B cell (primary cell): Measurements from ENCODE around the gene MLH3.

Source experiments
- EZH2 ChIP-seq: IDR thresholded peaks from 2 replicates; pipeline ENCODE4 v1.6.1; 2012; ENCODE audit warnings: borderline replicate concordance, low read depth, mild to moderate bottlenecking, moderate library complexity, low read length; ENCODE audit not compliant: insufficient read depth, poor library complexity, severe bottlenecking
- TF ChIP-seq, protein P1 (sequence below): fragments of 200-600 bp; IDR thresholded peaks from one replicate; pipeline ENCODE4 v1.8.0; 2022; ENCODE audit warnings: antibody characterized with exemption, mild to moderate bottlenecking

DNA sequence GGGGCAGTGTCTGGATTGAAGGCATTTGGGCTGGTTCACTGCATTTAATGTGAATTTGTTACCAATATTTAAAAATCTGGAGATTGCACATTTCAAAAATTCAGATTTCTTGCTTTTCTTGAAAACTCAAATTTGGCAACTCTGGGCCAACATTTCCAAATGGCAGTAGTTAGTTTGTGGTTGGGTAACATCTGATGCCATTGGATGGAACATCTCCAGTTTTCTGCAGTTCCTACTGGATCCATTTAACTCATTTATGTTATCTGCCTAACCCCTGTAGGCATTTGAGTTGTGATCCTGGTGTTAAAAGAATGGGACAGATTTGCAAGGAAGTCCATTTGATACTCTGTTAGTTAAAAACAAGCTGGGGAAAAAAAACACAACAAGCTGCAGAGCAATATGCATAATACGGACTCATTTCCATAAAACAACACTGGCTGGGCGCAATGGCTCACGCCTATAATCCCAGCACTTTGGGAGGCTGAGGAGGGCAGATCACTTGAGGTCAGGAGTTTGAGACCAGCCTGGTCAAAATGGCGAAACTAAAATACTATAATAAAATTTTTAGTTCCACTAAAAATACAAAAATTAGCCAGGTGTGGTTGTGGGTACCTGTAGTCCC lies 40.7 kb downstream of the MLH3 start:
- TF ChIP-seq, protein P1, sequence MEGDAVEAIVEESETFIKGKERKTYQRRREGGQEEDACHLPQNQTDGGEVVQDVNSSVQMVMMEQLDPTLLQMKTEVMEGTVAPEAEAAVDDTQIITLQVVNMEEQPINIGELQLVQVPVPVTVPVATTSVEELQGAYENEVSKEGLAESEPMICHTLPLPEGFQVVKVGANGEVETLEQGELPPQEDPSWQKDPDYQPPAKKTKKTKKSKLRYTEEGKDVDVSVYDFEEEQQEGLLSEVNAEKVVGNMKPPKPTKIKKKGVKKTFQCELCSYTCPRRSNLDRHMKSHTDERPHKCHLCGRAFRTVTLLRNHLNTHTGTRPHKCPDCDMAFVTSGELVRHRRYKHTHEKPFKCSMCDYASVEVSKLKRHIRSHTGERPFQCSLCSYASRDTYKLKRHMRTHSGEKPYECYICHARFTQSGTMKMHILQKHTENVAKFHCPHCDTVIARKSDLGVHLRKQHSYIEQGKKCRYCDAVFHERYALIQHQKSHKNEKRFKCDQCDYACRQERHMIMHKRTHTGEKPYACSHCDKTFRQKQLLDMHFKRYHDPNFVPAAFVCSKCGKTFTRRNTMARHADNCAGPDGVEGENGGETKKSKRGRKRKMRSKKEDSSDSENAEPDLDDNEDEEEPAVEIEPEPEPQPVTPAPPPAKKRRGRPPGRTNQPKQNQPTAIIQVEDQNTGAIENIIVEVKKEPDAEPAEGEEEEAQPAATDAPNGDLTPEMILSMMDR = no peak
- TF ChIP-seq EZH2 = no peak
